Measurements from ENCODE around the gene OSBPL3. TPM values are rescaled to one million over a fixed set of nuclear protein-coding genes. Genes with fewer than 3 reads are reported as not detected.

The OSBPL3 gene
- polyA plus RNA-seq, 1 experiment, result 26.5 TPM

DNA sequence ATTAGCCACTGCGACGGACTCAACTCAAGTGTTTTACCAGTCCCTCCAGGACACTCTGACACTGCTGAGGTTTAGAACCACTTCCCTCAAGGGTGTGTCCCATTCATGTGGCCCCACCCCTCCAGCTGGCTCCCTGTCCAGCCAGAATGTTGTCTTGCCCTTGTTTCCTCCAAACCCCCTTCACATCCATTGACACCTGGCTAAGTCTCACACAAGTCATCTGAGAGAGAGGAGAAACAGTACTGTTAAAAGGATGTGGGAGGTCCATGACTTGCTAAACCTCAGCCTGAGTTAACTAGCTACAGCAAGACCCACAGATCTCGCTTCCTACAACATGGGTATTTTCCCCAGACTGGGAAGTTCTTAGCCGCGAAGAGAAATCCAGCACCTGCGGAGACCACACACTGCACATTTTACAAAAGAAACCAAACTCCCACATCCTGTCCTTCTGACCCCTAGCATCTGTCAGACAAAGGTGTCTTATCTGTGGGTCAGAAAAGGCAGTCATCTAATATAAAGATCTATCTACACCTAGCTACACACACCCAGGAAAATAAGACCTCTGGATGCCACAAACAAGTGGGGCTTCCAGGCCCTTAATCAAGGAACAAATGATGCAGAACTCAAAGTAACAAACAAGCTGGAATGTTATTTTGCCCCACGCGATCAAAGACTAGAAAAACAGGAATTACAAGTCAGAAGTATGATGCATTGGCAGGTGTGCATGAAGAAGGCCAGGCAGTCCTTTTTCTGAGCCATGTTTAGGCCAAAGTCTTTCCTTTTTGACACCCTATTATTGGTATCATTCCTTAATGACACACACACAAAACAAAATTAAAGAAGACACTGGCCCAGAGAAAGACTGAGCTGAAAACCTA, 13.9 kb downstream of the OSBPL3 start:
- ChIA-PET POLR2A (no interaction called here), CTCF (interaction anchor here (1.0 to 2.1 kb wide), 2 partner anchors 13 to 201 kb away, joined by 3 to 4 read pairs; no protein-coding TSS in a partner anchor)
- DNase-seq (ENCODE audit: low read depth), result no peak

DNA sequence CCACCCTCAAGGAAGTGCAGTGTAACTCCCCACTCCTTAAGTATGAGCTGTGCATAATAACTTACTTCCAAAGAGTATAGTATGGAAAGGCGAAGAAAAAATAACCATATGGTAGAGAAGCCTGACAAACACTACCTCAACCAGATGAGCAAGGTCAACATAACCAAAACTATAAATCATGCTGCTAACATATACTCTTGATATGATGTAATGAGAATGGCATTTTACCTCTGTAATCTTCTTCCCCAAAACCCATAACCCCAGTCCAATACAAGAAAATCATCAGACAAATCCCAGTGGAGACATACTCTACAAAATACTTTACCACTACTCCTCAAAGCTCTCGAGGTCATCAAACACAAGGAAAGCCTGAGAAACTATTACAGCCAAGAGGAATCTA, 15.8 kb downstream of the OSBPL3 start:
- no peaks in the 10 kb centered on the region for H3K36me3 ChIP-seq (ENCODE audit: control insufficient read depth, insufficient read depth, low read length)
- H3K27me3 ChIP-seq (ENCODE audit: control insufficient read depth, insufficient read depth, low read length), result no peaks in the 10 kb centered on the region
- TF ChIP-seq, protein P1, sequence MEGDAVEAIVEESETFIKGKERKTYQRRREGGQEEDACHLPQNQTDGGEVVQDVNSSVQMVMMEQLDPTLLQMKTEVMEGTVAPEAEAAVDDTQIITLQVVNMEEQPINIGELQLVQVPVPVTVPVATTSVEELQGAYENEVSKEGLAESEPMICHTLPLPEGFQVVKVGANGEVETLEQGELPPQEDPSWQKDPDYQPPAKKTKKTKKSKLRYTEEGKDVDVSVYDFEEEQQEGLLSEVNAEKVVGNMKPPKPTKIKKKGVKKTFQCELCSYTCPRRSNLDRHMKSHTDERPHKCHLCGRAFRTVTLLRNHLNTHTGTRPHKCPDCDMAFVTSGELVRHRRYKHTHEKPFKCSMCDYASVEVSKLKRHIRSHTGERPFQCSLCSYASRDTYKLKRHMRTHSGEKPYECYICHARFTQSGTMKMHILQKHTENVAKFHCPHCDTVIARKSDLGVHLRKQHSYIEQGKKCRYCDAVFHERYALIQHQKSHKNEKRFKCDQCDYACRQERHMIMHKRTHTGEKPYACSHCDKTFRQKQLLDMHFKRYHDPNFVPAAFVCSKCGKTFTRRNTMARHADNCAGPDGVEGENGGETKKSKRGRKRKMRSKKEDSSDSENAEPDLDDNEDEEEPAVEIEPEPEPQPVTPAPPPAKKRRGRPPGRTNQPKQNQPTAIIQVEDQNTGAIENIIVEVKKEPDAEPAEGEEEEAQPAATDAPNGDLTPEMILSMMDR (IDR thresholded peaks at IDR 0.05; ENCODE audit: insufficient read depth, low read depth, low read length), result no peak
- CTCF ChIA-PET, result interaction anchor here (0.7 to 0.9 kb wide), 2 partner anchors 11 to 117 kb away, joined by 3 to 4 read pairs; no protein-coding TSS in a partner anchor
- no peak overlapping the region for H3K4me3 ChIP-seq (ENCODE audit: low read depth, low read length)
- POLR2A ChIA-PET, result interaction anchor here (0.7 kb wide), 1 partner anchor 9 kb away, joined by 5 read pairs; no protein-coding TSS in a partner anchor
- no peak for DNase-seq (ENCODE audit: low read depth)

More for the DNA sequence above, 13.9 kb downstream of the OSBPL3 start:
- no peaks in the 10 kb centered on the region for H3K27me3 ChIP-seq (ENCODE audit: control insufficient read depth, insufficient read depth, low read length)
- H3K4me3 ChIP-seq (ENCODE audit: low read depth, low read length), result no peak overlapping the region
- TF ChIP-seq, protein P1 (IDR thresholded peaks at IDR 0.05; ENCODE audit: insufficient read depth, low read depth, low read length), result no peak
- no peaks in the 10 kb centered on the region for H3K36me3 ChIP-seq (ENCODE audit: control insufficient read depth, insufficient read depth, low read length)

DNA sequence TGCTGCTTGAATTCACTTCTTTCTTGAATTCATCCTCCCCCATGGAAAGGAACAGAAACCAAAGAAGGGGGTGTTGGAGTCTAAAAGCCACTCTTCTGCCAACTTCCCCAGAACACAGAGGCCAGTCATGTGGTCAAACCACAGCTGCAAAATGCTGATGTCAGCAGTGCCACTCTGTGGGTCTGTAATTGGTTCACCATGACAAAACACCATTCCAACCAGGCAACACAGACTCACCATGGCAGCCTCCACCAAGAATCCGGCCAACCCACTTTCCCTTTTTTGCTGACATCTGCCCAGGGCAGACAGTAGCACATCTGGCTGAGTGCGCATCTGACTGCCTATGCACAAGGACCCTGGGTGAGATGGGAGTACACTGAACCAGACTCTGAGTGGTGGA, 16.8 kb downstream of the OSBPL3 start:
- Histone ChIP-seq H3K36me3 (ENCODE audit: control insufficient read depth, insufficient read depth, low read length) (no peaks in the 10 kb centered on the region), H3K27me3 (ENCODE audit: control insufficient read depth, insufficient read depth, low read length) (no peaks in the 10 kb centered on the region), H3K4me3 (ENCODE audit: low read depth, low read length) (no peak overlapping the region)
- ChIA-PET POLR2A (no interaction called here), CTCF (no interaction called here)
- TF ChIP-seq, protein P1 (IDR thresholded peaks at IDR 0.05; ENCODE audit: insufficient read depth, low read depth, low read length), result no peak
- DNase-seq (ENCODE audit: low read depth), result no peak

DNA sequence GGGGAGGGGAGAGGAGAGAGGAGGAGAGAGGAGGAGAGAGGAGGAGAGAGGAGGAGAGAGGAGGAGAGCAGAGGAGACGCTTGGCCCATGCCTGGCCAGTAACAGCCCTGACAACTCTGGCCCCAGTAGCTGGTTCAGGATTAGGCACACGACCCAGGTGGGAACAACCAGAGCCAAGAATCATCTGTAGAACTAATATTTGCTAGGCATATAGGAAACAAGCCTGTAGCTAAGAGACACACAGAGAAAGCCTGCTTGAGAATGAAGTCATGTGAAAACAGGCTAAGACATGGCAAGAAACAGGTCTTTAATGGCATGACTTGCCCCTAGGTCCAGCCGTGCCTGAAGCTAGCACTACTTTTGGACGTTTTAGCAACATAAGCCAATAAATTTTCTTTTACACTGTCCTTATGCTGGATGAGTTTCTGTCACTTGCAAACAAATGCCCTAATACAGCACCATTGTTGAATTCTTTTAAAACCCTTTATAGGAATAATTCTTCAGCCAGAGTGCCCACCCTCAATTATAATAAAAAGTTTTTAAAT, 17.5 kb downstream of the OSBPL3 start:
- Histone ChIP-seq H3K36me3 (ENCODE audit: control insufficient read depth, insufficient read depth, low read length) (no peaks in the 10 kb centered on the region), H3K27me3 (ENCODE audit: control insufficient read depth, insufficient read depth, low read length) (no peaks in the 10 kb centered on the region), H3K4me3 (ENCODE audit: low read depth, low read length) (no peak overlapping the region)
- TF ChIP-seq, protein P1 (IDR thresholded peaks at IDR 0.05; ENCODE audit: insufficient read depth, low read depth, low read length), result no peak
- no peak for DNase-seq (ENCODE audit: low read depth)
- POLR2A ChIA-PET, result no interaction called here
- CTCF ChIA-PET, result no interaction called here

DNA sequence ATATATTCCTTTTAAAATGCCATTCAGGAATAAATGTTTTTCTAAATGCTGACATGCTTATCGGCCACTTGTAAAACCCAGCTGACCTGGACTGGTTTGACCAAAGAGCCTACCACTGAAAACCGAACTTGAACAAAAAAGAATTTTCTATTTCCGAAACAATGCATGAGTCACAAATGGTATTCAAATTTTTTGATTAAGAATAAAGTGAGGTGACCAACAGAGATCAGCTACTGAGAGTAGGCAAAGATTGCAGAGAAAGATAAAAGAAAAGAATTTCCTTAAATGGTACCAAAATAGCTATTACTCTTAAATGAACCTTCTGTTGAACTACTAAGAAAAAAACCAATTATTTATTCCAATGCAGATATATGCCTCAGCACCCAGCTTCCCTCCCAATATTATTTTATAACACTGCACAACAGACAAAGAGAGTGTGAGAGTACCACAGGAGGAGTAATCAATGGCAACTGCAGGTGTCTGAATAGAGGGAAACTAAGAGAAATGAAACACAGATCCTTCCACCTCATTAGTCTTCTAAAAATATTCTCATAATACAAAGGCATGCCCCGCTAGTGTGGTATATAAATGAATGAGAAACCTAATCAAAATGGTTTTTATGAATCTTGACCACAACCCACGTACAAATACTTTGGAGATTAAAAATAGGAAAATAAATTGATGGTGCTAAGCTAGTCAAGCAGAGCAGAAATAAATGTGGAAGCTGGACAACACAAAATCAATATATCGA, 20.1 kb downstream of the OSBPL3 start:
- CTCF ChIA-PET, result interaction anchor here (1.4 kb wide), 2 partner anchors 10 to 19 kb away, joined by 3 read pairs; no protein-coding TSS in a partner anchor
- TF ChIP-seq, protein P1 (IDR thresholded peaks at IDR 0.05; ENCODE audit: insufficient read depth, low read depth, low read length), result no peak
- no peaks in the 10 kb centered on the region for H3K27me3 ChIP-seq (ENCODE audit: control insufficient read depth, insufficient read depth, low read length)
- H3K36me3 ChIP-seq (ENCODE audit: control insufficient read depth, insufficient read depth, low read length), result no peaks in the 10 kb centered on the region
- DNase-seq (ENCODE audit: low read depth), result no peak
- H3K4me3 ChIP-seq (ENCODE audit: low read depth, low read length), result no peak overlapping the region
- POLR2A ChIA-PET, result no interaction called here
